ENCODE data around the gene SERINC2.
A peak's percentile ranks its signal among the peaks of the same experiment; 100 is the strongest.
"Not testable (repeated sequence)": the region's sequence is repeated elsewhere in the genome, so short reads cannot be mapped to it uniquely, and the experiment has no call there.

Gene SERINC2

DNA sequence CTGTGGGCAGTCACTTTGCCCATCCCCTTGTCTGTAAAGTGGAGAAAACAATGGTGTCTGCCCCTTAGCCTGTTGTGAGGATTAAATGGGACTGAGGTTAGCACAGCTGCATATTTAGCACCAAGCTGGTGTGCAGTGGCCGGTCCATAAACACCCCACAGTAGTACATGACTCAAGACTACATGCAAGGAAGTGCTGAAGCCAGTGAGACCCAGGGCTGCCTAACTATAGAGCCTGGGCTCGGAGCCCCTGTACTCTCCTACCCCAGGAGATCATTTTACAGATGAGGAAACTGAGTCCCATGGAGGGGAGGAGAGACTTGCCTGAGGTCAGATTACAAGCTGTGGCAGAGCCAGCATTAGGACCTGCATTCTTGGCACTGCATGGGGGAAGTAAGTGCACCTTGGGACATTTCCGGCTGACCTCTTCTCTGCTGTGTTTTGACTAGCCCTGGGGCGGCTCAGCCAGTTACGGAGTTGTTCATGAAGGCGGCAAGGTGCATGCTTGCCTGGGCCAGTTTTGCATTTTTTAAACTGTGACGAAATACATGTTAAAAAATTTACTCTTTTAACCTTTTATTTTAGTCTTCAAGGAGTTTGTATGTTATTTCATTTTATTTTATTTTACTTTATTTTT is 3.2 kb downstream of the SERINC2 start:
- DNase-seq, result no peak

DNA sequence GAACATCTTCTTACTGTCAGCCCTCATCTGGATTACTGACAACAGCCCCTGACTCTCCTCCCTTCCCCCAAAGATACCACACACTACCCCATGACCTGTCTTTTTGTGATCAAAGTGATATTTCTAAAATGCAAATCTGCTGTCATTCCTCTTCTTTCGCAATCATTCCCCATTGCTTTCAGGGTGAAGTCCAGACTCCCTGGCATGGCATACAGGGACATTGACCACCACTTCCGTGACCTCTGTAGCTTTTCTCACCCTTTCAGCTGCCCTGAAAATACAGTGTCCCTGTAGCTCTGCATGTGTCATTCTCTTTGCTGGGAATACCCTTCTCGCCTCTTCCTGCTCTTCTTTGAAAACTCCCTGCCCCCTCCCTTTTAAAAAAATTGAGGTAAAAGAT is 4.1 kb downstream of the SERINC2 start:
- no peak for DNase-seq

DNA sequence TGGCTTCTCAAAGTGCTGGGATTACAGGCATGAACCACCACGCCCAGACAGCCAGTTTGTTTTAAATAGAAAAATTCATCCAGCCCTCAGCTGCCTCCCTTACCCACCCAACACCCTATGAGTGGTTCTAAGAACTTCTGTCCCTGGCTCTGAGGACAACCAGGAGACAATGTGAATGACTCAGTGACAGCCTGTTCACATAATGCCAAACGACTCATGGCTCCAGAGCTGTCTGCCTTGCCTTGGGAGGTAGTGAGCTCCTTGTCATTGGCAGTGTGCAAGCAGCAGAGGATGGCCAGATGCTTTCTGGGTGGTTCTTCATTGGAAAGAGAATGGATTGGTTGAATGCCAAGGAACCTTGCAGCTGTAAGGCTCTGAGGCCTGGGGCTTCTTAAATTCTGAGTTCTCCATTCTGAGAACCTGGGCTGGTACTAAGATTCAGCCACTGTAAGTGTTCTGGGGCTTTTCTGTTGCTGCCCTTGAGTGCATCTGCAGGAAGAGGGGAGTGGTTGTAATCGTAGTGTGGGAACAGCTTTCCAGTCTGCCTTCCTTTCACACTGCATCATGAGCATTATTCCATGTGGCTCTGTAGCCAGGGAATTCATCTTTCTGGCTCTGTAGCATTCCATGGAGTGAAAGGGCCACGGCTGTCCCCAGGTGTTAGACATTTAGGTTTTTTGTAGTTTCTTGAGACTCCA is 5.8 kb downstream of the SERINC2 start:
- DNase-seq, result no peak

DNA sequence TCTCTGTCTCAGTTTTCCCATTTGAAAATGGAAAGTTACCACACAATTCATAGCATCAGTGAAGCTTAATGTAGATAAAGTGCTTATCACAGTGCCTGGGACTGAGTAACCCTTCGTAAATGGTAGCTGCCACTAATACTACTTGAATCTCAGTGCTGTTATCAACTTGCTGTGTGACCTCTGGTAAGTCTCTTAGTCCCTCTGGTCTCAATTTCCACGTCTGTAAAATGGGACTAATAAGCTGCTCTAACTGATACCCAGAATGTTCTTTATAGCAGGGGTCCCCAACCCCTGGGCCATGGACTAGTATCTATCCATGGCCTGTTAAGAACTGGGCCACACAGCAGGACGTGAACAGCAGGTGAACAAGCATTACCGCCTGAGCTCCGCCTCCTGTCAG is 7.7 kb downstream of the SERINC2 start:
- DNase-seq, result no peak

DNA sequence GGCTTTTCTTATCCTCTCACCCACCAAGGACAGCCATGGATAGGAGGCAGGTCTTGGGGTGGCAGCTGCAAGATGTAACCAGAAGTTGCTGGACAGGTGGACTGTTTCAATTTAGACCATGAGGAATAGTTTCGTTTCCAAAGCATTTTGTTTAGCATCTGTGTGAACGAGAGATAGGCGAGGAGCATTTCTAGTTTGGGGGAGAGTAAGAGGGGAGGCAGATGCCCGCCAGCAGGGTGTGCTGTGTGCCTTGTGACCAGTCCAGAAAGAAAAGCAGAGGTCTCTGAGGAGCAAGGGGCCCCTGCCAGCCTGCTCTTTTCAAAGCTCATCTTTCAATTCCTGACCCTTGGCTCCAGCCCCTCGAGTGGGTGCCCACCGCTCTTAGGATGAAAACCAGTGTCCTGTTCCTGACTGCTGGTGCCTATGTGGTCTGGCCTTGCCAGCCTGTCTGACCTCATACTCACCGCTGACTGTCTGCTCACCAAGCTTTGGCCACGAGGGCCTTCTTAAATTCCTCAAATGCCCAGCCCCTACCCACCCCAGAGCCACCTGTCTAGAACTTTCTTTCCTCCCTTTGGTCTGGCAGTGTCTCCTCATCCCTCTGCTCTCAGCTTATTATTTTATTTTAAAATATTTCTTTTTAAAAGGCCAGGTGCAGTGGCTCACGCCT is 8.5 kb downstream of the SERINC2 start:
- DNase-seq, result no peak

DNA sequence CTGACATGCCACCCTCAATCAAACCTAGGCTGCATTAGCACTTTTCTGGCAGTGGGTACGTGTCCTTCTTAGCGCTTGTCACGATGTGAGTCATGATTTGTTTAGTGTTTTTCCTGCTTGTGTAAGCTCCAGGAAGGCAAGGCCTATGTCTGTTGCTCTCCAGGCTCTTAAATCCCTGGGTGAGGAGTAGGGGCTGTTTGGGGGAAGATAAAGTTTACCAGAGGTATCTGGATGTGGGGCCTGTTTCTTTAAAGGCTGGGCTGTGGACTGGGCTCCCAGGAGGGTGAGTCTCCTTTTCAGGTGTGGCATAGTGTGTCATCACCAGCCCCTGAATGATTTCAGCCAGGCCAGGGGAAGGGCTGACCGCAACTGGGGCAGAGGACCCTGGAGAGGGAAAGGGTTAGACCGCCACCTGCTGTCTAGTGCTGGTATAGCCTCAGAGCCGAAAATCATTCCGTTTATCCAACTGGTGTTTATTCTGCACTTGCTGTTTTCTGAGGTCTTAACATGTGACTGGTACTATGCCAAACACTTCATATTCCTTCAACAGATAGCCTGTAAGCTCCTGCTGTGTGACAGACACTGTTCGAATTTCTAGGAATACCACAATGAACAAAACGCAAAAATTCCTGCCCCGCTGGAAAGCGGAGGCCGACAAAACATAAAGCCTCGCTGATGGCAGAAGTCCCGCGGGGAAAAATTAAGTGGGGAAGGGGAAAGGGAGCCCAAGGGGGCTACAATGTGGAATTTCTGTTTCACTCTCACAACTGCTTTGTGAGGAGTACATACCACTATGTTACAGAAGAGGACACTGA is 9.7 kb downstream of the SERINC2 start:
- DNase-seq, result peak; percentile 75

DNA sequence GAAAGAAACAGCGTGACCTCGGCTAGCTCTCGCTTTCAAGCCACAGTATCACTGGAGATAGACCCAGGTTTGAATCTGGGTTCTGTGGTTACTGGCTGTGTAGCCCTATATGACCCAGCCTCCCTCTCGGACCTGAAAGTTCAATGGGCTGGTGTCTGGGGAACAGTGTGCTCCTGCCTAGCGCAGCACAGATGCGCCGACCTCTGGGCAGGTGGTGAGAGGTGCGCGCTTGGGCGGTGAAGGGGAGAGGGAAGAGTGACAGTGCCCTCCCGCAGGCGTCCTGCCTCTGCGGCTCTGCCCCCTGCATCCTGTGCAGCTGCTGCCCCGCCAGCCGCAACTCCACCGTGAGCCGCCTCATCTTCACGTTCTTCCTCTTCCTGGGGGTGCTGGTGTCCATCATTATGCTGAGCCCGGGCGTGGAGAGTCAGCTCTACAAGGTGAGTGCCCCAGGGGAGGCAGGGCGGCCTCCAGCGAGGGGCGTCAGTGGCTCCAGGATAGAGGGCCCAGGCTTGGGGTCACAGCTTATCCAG is 10.5 kb downstream of the SERINC2 start:
- DNase-seq, result no peak

DNA sequence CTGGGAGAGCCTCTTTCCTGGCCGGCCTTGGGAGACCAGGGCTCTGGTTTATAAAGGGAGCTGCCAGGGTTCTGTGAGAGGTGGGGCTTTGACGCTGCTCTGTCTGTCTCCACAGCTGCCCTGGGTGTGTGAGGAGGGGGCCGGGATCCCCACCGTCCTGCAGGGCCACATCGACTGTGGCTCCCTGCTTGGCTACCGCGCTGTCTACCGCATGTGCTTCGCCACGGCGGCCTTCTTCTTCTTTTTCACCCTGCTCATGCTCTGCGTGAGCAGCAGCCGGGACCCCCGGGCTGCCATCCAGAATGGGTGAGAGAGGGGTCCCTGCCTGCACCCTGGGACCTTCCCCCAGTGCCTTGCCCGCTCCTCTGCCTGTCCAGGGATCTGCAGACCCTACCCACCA is 11.6 kb downstream of the SERINC2 start:
- no peak for DNase-seq

DNA sequence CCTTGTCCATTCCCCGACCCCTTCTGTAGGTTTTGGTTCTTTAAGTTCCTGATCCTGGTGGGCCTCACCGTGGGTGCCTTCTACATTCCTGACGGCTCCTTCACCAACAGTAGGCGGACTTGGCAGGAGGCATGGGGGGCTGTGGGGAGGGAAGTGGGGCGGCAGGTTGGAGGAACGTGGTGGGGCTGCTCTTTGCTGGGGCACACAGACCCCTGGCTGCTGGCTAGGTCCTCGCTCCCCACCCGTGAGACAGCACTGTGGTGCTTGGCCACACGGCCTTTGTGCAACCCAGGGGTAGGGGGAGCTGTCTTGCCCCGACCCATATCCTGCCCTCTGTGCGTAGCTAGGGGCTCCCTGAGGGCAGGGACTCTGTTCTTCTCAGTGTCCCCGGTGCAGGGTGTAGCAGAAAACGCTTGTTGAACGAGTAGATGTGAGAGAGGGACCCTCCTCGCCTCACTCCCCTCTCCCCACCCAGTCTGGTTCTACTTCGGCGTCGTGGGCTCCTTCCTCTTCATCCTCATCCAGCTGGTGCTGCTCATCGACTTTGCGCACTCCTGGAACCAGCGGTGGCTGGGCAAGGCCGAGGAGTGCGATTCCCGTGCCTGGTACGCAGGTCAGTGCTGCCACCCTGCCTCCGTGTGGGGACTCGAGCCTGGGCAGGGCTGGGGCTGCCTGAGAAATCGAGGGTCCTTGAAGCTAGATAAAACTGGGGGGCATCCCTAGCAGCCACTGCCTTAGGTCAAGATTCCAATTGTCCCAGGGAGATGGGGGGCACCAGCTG is 12.5 kb downstream of the SERINC2 start:
- DNase-seq, result no peak

DNA sequence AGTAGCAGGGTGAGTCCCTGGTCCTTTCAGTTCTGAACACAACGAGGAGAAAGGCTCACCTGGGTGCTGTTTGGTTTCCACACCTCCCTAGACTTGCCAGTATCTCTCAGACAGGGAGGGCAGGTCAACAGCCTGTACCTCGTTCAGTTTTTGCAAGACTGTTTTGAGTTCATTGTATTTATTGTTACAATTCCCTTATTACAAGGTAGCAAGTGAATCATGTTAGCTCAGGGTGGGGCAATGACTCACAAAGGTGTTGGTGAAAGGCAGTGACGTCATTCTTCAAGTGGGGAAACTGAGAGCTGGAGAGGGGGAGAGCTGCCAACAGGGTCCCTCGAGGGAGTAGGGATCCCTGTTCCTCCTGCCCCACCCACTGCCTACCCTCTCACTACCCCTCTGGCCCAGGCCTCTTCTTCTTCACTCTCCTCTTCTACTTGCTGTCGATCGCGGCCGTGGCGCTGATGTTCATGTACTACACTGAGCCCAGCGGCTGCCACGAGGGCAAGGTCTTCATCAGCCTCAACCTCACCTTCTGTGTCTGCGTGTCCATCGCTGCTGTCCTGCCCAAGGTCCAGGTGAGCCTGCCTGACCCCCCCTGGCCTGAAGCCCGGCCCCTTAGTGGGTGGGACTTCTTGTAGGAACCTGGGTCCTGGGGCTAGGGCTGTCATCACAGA is 13.4 kb downstream of the SERINC2 start:
- no peak for DNase-seq

DNA sequence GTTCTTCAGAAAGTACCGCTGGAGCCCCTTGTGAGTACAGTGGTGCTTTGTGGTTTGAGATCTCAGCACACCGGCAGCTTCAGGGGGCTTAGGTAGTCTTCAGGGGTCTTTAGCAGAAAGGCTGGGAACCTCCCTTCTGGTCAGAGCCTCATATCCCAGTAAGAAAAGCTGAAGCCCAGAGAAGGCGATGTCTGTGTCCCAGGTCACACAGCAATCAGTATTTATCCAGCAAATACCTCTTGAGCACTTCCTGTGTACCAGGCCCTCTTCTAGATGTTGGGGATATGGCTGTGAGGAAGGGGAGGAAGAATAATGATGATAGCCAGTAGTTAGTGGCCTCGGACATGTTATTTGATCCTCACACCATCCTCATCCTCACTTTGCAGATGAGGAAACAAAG is 14.3 kb downstream of the SERINC2 start:
- no peak for DNase-seq

DNA sequence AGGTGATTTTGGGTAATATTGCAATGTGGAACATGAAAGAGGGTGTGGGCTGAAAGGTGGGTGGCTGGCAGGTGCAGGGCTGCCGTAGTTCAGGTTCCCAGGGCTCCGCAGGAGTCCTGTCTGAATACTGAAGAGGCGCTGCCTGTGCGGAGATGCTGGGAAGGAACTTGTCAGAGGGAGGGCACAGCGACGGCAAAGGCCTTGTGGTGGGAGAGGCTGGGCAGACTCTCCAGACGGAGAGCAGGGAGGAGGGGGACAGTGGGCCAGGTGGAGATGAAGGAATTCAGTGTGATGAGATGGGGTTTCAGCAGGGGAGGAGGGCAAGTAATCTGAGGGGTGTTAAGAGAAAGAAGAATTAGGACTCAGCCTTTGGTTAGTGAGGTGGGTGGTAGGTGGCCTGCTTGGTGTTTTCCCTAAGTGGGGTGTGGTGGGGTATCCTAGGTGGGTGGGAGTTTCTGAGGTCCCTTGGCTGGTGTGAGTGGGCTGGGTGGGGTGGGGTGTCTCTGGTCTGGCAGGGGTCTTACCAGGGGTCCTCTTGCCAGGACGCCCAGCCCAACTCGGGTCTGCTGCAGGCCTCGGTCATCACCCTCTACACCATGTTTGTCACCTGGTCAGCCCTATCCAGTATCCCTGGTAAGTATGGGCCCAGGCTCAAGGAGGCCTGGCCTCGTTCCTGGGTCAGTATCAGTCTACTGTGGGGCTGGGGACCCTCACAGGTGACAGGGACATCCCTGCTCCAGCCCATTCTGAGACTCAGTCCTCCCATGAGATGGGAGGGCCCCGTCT is 15.6 kb downstream of the SERINC2 start:
- no peak for DNase-seq

DNA sequence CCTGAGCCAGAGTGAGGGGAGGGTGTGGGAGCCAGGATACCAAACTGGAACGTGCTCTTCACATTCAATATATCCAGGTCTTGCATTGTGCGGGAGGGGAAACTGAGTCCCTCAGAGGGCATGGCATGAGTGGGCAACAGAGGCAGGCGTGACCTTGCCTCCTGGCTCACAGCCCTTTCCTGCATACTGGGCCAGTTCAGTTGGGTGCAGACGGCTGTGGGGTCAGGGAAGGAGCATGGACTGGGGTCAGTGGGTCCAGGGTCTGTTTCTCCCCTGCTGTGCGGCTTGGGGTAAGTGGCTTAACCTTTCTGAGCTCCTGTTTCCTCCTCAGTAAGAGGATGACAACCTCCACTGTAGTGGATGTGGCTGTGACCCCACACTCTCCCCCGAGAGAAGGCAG is 16.6 kb downstream of the SERINC2 start:
- no peak for DNase-seq

DNA sequence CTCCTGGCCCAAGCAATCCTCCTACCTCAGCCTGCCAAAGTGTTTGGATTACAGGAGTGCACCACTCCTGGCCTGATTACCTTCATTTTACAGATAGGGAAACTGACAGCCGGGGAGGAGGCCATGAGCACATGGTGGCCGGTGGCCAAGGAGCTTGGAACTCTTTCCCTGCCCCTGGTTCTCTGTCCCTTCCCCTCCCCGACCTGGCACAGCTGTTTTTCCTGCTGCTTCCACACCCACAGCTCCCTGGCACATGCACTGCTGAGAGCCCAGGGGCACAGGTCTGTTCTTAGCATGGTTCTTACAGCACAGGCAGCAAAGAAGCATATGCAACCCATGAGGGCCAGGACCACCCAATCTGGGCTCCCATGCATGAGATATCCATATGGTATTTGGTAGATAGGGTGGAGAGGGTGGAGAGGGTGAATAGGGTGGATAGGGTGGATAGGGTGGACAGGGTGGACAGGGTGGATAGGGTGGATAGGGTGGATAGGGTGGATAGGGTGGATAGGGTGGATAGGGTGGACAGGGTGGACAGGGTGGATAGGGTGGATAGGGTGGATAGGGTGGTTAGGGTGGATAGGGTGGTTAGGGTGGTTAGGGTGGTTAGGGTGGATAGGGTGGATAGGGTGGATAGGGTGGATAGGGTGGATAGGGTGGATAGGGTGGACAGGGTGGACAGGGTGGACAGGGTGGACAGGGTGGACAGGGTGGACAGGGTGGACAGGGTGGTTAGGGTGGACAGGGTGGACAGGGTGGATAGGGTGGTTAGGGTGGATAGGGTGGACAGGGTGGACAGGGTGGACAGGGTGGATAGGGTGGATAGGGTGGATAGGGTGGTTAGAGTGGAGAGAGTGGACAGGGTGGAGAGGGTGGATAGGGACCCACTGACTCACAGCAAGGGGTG is 18.6 kb downstream of the SERINC2 start:
- not testable (repeated sequence) for DNase-seq

DNA sequence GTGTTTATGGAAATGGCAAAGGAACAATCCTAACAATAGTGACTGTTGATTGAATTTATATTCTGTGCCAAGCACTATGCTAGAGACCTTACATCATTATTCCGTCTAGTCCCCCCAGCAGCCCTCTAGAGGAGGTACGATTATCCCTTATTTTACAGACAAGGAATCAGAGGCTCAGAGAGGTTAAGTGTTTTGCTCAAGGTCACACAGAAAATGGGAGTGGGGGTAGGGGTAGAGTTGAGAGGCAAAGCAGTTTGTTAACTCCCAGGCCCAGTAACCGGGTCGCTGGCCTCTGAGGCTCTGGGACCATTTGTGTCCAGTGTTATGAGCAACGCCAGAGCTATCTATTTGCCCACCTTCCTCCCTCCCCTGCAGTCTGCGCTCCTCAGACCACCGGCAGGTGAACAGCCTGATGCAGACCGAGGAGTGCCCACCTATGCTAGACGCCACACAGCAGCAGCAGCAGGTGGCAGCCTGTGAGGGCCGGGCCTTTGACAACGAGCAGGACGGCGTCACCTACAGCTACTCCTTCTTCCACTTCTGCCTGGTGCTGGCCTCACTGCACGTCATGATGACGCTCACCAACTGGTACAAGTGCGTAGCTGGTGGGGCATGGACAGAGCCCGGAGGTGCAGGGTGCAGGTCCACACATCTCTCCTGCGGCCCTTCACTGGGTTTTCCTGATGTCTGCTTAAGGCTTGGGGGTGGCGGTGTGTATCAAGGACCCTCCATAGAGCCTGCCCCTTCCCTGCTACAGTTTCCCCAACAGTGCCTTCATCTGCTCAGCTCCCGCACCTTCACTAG is 19.8 kb downstream of the SERINC2 start:
- no peak for DNase-seq

DNA sequence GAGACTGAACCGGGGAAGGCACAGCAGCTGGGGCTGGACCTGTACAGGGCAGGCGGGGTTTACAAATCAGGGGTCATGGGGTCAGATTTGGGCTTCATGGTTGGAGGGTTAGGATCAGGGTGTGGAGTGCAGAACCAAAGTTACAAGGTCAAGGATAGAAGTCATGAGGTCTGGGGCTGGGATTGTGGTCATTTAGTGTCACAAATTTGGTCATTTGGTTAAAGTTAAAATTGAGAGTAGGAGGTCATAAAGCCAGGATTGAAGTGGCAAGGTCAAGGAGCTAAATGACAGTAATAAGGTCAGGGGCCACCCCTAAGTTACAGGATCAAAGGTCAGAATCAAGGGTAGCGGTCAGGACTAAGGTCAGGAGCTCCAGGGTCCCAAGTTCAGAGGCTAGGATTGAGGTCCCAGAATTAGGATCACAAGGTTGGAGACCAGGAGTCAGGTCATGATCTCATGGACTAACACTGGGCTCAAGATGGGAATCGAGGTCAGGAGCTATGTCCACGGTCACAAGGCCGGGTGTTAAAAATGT is 20.4 kb downstream of the SERINC2 start:
- no peak for DNase-seq

DNA sequence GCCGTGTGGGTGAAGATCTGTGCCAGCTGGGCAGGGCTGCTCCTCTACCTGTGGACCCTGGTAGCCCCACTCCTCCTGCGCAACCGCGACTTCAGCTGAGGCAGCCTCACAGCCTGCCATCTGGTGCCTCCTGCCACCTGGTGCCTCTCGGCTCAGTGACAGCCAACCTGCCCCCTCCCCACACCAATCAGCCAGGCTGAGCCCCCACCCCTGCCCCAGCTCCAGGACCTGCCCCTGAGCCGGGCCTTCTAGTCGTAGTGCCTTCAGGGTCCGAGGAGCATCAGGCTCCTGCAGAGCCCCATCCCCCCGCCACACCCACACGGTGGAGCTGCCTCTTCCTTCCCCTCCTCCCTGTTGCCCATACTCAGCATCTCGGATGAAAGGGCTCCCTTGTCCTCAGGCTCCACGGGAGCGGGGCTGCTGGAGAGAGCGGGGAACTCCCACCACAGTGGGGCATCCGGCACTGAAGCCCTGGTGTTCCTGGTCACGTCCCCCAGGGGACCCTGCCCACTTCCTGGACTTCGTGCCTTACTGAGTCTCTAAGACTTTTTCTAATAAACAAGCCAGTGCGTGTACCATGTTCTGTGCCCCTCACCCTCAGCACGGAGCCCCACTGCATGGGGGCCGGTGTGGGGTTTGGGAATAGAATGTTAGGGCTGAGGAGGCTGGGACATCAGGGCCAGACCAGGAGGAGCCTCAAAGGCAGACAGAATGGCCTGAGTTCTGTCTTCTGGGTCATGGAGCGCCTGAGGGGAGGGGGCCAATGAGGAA is 21.3 kb downstream of the SERINC2 start:
- DNase-seq, result no peak

DNA sequence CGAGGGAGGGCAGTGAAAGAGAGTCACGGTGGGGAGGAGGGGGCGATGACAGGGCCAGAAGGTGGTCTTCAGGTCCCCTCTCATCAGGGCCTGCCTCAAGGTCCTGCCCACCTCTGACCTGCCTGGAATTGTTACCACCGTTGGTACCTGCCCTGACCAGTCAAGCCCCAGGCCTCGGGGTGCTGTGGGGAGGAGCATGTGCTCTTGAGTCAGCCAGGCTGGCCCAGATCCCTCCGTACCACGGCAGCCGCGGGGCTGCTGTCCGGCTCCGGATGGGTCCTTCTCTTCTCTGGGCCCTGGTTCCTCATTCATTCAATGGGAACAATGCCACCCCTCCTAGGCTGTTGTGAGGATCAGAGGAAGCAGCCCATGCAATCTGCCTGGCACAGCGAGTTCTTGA is 22.0 kb downstream of the SERINC2 start:
- no peak for DNase-seq

Data from right hindlimb (tissue), 1 donor.